Hepatocyte (in vitro differentiated cells): ENCODE results near the gene SLC6A12.

Experiments used
- EZH2 ChIP-seq: fragments of 200-600 bp; sonication (generic); IDR thresholded peaks from 2 replicates; pipeline ENCODE4 v1.6.1; 2016; ENCODE audit warnings: antibody characterized with exemption, mild to moderate bottlenecking, borderline replicate concordance
- TF ChIP-seq, protein P1 (sequence below): fragments of 200-600 bp; sonication (generic); IDR thresholded peaks from 2 replicates; pipeline ENCODE4 v1.5.1; 2016; ENCODE audit warnings: antibody characterized with exemption, mild to moderate bottlenecking; ENCODE audit not compliant: poor library complexity

DNA sequence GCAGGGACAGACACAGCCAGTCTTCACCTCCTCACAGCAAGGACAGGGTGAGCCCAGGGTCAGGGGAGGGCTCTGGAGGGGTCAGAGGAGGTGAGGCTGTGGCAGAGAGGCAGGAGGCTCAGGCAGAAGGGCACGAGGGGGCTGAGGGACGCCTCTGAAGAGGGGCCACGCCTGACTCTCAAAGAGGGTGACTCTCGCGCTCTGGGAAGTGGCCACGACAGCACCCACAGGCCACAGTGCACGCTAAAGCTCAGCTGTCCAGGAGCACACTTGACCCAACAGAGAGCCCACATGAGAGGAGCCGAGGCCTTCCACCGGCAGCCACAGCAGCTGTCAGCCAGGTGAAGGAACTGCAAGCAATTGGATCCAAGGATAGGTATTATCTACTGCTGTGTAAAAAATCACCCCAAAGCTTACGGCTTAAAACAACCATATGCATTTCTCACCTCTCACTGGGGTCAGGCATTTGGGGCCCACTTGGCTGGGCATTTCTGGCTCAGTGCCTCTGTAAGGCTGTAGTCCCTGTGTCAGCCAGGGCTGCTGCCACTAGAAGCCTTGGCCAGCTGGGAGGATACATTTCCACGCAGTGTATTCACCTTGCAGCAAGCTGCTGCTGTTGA is 27.8 kb downstream of the SLC6A12 start:
- TF ChIP-seq, protein P1, sequence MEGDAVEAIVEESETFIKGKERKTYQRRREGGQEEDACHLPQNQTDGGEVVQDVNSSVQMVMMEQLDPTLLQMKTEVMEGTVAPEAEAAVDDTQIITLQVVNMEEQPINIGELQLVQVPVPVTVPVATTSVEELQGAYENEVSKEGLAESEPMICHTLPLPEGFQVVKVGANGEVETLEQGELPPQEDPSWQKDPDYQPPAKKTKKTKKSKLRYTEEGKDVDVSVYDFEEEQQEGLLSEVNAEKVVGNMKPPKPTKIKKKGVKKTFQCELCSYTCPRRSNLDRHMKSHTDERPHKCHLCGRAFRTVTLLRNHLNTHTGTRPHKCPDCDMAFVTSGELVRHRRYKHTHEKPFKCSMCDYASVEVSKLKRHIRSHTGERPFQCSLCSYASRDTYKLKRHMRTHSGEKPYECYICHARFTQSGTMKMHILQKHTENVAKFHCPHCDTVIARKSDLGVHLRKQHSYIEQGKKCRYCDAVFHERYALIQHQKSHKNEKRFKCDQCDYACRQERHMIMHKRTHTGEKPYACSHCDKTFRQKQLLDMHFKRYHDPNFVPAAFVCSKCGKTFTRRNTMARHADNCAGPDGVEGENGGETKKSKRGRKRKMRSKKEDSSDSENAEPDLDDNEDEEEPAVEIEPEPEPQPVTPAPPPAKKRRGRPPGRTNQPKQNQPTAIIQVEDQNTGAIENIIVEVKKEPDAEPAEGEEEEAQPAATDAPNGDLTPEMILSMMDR: no peak
- TF ChIP-seq EZH2: no peak
